H9 (cell line): ENCODE measurements around the gene UCKL1. TPM values are rescaled to one million over a fixed set of nuclear protein-coding genes. Genes with fewer than 3 reads are reported as not detected.

ENCODE experiments used
- DNase-seq: peaks from one replicate; pipeline ENCODE4 v3.0.0-alpha.2; 2017
- H2AFZ ChIP-seq: one replicate; pipeline ENCODE4 v1.6.1; 2013; ENCODE audit warnings: mild to moderate bottlenecking, low read length, control low read depth, moderate library complexity
- H2AK5ac ChIP-seq: 2 replicates; pipeline ENCODE4 v1.6.1; 2013; ENCODE audit warnings: low read length, control low read depth, mixed read lengths; ENCODE audit not compliant: insufficient read length
- H2BK120ac ChIP-seq: one replicate; pipeline ENCODE4 v1.6.1; 2013; ENCODE audit warnings: low read depth, mild to moderate bottlenecking, low read length, control low read depth, inconsistent platforms; ENCODE audit not compliant: poor library complexity, severe bottlenecking
- H2BK12ac ChIP-seq: 2 replicates; pipeline ENCODE4 v1.6.1; 2013; ENCODE audit warnings: low read length, control low read depth, mixed read lengths, low read depth; ENCODE audit not compliant: insufficient read length
- H2BK15ac ChIP-seq: 2 replicates; pipeline ENCODE4 v1.6.1; 2013; ENCODE audit warnings: low read depth, low read length, control low read depth
- H2BK20ac ChIP-seq: one replicate; pipeline ENCODE4 v1.6.1; 2013; ENCODE audit warnings: low read depth, mild to moderate bottlenecking, low read length, control low read depth, inconsistent platforms; ENCODE audit not compliant: poor library complexity, severe bottlenecking
- H2BK5ac ChIP-seq: 2 replicates; pipeline ENCODE4 v1.6.1; 2013; ENCODE audit warnings: low read length, control low read depth, mixed read lengths; ENCODE audit not compliant: insufficient read length
- H3K14ac ChIP-seq: 2 replicates; pipeline ENCODE4 v1.6.1; 2013; ENCODE audit warnings: low read length, control low read depth; ENCODE audit not compliant: insufficient read depth
- H3K18ac ChIP-seq: 2 replicates; pipeline ENCODE4 v1.6.1; 2013; ENCODE audit warnings: low read depth, mild to moderate bottlenecking, mixed read lengths, low read length, control low read depth; ENCODE audit not compliant: insufficient read length
- H3K23ac ChIP-seq: 2 replicates; pipeline ENCODE4 v1.6.1; 2013; ENCODE audit warnings: low read length, control low read depth, mixed read lengths, low read depth; ENCODE audit not compliant: insufficient read length
- H3K23me2 ChIP-seq: 2 replicates; pipeline ENCODE4 v1.6.1; 2013; ENCODE audit warnings: low read depth, mild to moderate bottlenecking, mixed read lengths, low read length, control low read depth; ENCODE audit not compliant: insufficient read length, poor library complexity, severe bottlenecking
- H3K27ac ChIP-seq: 2 replicates; pipeline ENCODE4 v1.5.1; 2013; ENCODE audit warnings: low read length, control low read depth, mixed read lengths, low read depth; ENCODE audit not compliant: insufficient read length
- H3K27me3 ChIP-seq: 2 replicates; pipeline ENCODE4 v1.6.1; 2013; ENCODE audit warnings: low read length, control low read depth, inconsistent platforms; ENCODE audit not compliant: insufficient read depth
- H3K4ac ChIP-seq: 2 replicates; pipeline ENCODE4 v1.6.1; 2013; ENCODE audit warnings: low read depth, mild to moderate bottlenecking, control low read depth, inconsistent platforms, low read length, moderate library complexity
- H3K4me1 ChIP-seq: 2 replicates; pipeline ENCODE4 v1.6.1; 2013; ENCODE audit warnings: low read length, control low read depth, inconsistent platforms; ENCODE audit not compliant: insufficient read depth
- H3K4me2 ChIP-seq: 2 replicates; pipeline ENCODE4 v1.6.1; 2013; ENCODE audit warnings: low read length, control low read depth, mixed read lengths; ENCODE audit not compliant: insufficient read length, insufficient read depth
- H3K56ac ChIP-seq: 2 replicates; pipeline ENCODE4 v1.6.1; 2013; ENCODE audit warnings: low read depth, mild to moderate bottlenecking, mixed read lengths, low read length, control low read depth; ENCODE audit not compliant: insufficient read length
- H3K79me1 ChIP-seq: 2 replicates; pipeline ENCODE4 v1.6.1; 2013; ENCODE audit warnings: low read depth, mild to moderate bottlenecking, moderate library complexity, low read length, control low read depth, inconsistent platforms; ENCODE audit not compliant: insufficient read depth, poor library complexity, severe bottlenecking
- H3K79me2 ChIP-seq: 2 replicates; pipeline ENCODE4 v1.6.1; 2013; ENCODE audit warnings: low read length, control low read depth, inconsistent platforms; ENCODE audit not compliant: insufficient read depth
- H3K9ac ChIP-seq: 2 replicates; pipeline ENCODE4 v1.6.1; 2013; ENCODE audit warnings: low read length, control low read depth, mixed read lengths; ENCODE audit not compliant: insufficient read length; ENCODE audit errors: extremely low read depth
- H3K9me3 ChIP-seq: one replicate; pipeline ENCODE4 v1.6.1; 2013; ENCODE audit warnings: low read depth, low read length, inconsistent platforms; ENCODE audit not compliant: control insufficient read depth
- H3T11ph ChIP-seq: one replicate; pipeline ENCODE4 v1.6.1; 2013; ENCODE audit warnings: mild to moderate bottlenecking, low read length, control low read depth, inconsistent platforms
- H4K20me1 ChIP-seq: one replicate; pipeline ENCODE4 v1.6.1; 2013; ENCODE audit not compliant: control insufficient read depth, insufficient read length, insufficient read depth
- H4K5ac ChIP-seq: 2 replicates; pipeline ENCODE4 v1.6.1; 2013; ENCODE audit warnings: low read depth, mild to moderate bottlenecking, mixed read lengths, low read length, control low read depth; ENCODE audit not compliant: insufficient read length
- H4K8ac ChIP-seq: replicated peaks from 2 replicates; pipeline ENCODE4 v1.6.1; 2013; ENCODE audit warnings: low read length, control low read depth, mixed read lengths, low read depth; ENCODE audit not compliant: insufficient read length
- H4K91ac ChIP-seq: 2 replicates; pipeline ENCODE4 v1.6.1; 2013; ENCODE audit warnings: low read depth, mild to moderate bottlenecking, moderate library complexity, mixed read lengths, low read length, control low read depth; ENCODE audit not compliant: insufficient read length
- H3K27ac Mint-ChIP-seq, 3 experiments: 2 replicates in 2 of 3; 3 replicates in 1 of 3; pipeline ENCODE4 v1.8.0; 2020 to 2021; ENCODE audit warnings: mixed read lengths in 3 of 3, mild to moderate bottlenecking in 1 of 3, moderate library complexity in 1 of 3
- H3K27me3 Mint-ChIP-seq: 2 replicates; pipeline ENCODE4 v1.8.0; 2021; ENCODE audit warnings: low read depth, mild to moderate bottlenecking, moderate library complexity, mixed read lengths
- H3K36me3 Mint-ChIP-seq, 3 experiments: 2 replicates in 2 of 3; 3 replicates in 1 of 3; pipeline ENCODE4 v1.8.0; 2020 to 2021; ENCODE audit warnings: low read depth in 3 of 3, mixed read lengths in 3 of 3; ENCODE audit not compliant: insufficient read depth in 1 of 3
- H3K4me1 Mint-ChIP-seq, 2 experiments: 2 replicates each; pipeline ENCODE4 v1.8.0; 2020; ENCODE audit warnings: mixed read lengths in 2 of 2
- H3K4me3 Mint-ChIP-seq, 2 experiments: 2 replicates in 1 of 2; 3 replicates in 1 of 2; pipeline ENCODE4 v1.8.0; 2020 to 2021; ENCODE audit warnings: mild to moderate bottlenecking in 2 of 2, mixed read lengths in 2 of 2, moderate library complexity in 1 of 2
- H3K9me3 Mint-ChIP-seq, 2 experiments: 2 replicates in 1 of 2; 3 replicates in 1 of 2; pipeline ENCODE4 v1.8.0; 2020; ENCODE audit warnings: mild to moderate bottlenecking in 2 of 2, mixed read lengths in 2 of 2, moderate library complexity in 1 of 2
- CTCF ChIP-seq: fragments of 200-600 bp; sonication (generic); conservative IDR thresholded peaks from 3 replicates; pipeline ENCODE4 v1.8.0; 2021; ENCODE audit warnings: antibody characterized with exemption, mild to moderate bottlenecking
- WGBS: extraction: QIAGEN DNeasy Blood & Tissue Kit; methylation state at CpG from one replicate; pipeline ENCODE4 v1.1.7; 2013; ENCODE audit warnings: missing lambda C conversion rate, low lambda C conversion rate, mixed read lengths; ENCODE audit not compliant: insufficient read length; ENCODE audit errors: extremely low coverage; 5-methylcytosine and 5-hydroxymethylcytosine counted together
- total RNA-seq: library from RNA; stranded (reverse); gene quantifications from 2 replicates; pipeline ENCODE4 v1.2.1, GENCODE V29; 2021

Gene UCKL1
- total RNA-seq, 1 experiment from 2014 or later: 40.9 TPM

- peaks cover 22 to 38% (median 37%) of the 10 kb centered on the region in 3 experiments for H3K36me3 Mint-ChIP-seq
- H3K27ac Mint-ChIP-seq: peak within 1 kb of the TSS; percentile 98 to 99 (median 99); a peak in 6 of 7 replicates
- peak; percentile 97 for DNase-seq
- H3K14ac ChIP-seq: peak within 1 kb of the TSS; percentile 74; the same call in 1 of the 2 replicates
- no peak within 1 kb of the TSS for H2BK5ac ChIP-seq
- H3K9me3 Mint-ChIP-seq: no peaks in the 10 kb centered on the region
- no peak within 1 kb of the TSS for H4K91ac ChIP-seq
- H2BK20ac ChIP-seq: no peak within 1 kb of the TSS
- H3K56ac ChIP-seq: no peak within 1 kb of the TSS
- H3K9ac ChIP-seq: peak within 1 kb of the TSS; percentile 63
- no peak within 1 kb of the TSS for H3K27ac ChIP-seq
- H3K4ac ChIP-seq: no peak within 1 kb of the TSS
- H3T11ph ChIP-seq: no peak within 1 kb of the TSS
- H3K4me3 Mint-ChIP-seq: peak within 1 kb of the TSS; percentile 93 to 95
- peaks cover 16% of the 10 kb centered on the region for H3K23me2 ChIP-seq
- peaks cover 27% of the 10 kb centered on the region in 2 experiments for H3K4me1 Mint-ChIP-seq
- peaks cover 4% of the 10 kb centered on the region; the same call in 1 of the 2 replicates for H3K79me2 ChIP-seq
- H3K79me1 ChIP-seq: peaks cover 6% of the 10 kb centered on the region
- peaks cover 3% of the 10 kb centered on the region; the same call in 1 of the 2 replicates for H3K4me1 ChIP-seq
- WGBS: no CpG with 5 or more reads among the region's 75 CpGs
- peak; percentile 94 for TF ChIP-seq CTCF
- H2BK120ac ChIP-seq: no peak within 1 kb of the TSS
- H3K9me3 ChIP-seq: no peaks in the 10 kb centered on the region
- H4K20me1 ChIP-seq: no peaks in the 10 kb centered on the region
- peaks cover 1% of the 10 kb centered on the region; the same call in 1 of the 2 replicates for H3K27me3 Mint-ChIP-seq
- peak within 1 kb of the TSS; percentile 84 for H3K4me2 ChIP-seq
- no peaks in the 10 kb centered on the region for H3K27me3 ChIP-seq
- H3K23ac ChIP-seq: no peak within 1 kb of the TSS
- peak within 1 kb of the TSS; percentile 79 for H3K18ac ChIP-seq
- no peak within 1 kb of the TSS for H4K8ac ChIP-seq
- H2BK12ac ChIP-seq: no peak within 1 kb of the TSS
- no peak within 1 kb of the TSS for H2BK15ac ChIP-seq
- no peak within 1 kb of the TSS for H2AK5ac ChIP-seq
- no peak within 1 kb of the TSS for H2AFZ ChIP-seq
- no peak within 1 kb of the TSS for H4K5ac ChIP-seq
Measured at GRCh38 chr20:63980806-63981728, 24.9 kb upstream of the UCKL1 start, which contains the start of gene PRPF6. TSS of gene PRPF6 (plus strand) at chr20:63981132. CDS start at chr20:63981246, 114 bp downstream.
